ENCODE measurements around the gene RNF40.

- TF ChIP-seq POLR2A (IDR thresholded peaks at IDR 0.05; ENCODE audit: low read length) (no peak), GATA1 (IDR thresholded peaks at IDR 0.05; ENCODE audit: low read depth, low read length) (no peak)
Observed at GRCh38 chr16:30793508-30794069, 31.5 kb downstream of the RNF40 start.

Data from erythroblast (primary cell).